Measurements from ENCODE around the gene DLGAP1. TPM values are rescaled to one million over a fixed set of nuclear protein-coding genes. Genes with fewer than 3 reads are reported as not detected.
A peak's percentile ranks its signal among the peaks of the same experiment; 100 is the strongest.

Gene DLGAP1
- total and polyA plus RNA-seq, 2 of the 13 experiments (the other 11 are each of a cell fraction or from before 2014, with no cell fraction given) = 0.01 TPM; not detected in 1

- peak; percentile 18; the same call in 1 of the 2 replicates for TF ChIP-seq ZNF362 (CRISPR knock-in tag; IDR thresholded peaks at IDR 0.05; ENCODE audit: borderline replicate concordance)
- TF ChIP-seq ZBTB34 (CRISPR knock-in tag; IDR thresholded peaks at IDR 0.05) = no peak
- peak; percentile 81 for TF ChIP-seq MED8 (CRISPR knock-in tag; IDR thresholded peaks at IDR 0.05; ENCODE audit: insufficient replicate concordance)
- no peak for TF ChIP-seq ZNF367 (CRISPR knock-in tag; IDR thresholded peaks at IDR 0.05; ENCODE audit: borderline replicate concordance)
- peak; percentile 60; the same call in 1 of the 2 replicates for TF ChIP-seq NFIC (IDR thresholded peaks at IDR 0.05; ENCODE audit: low read length)
- TF ChIP-seq ZFX (CRISPR knock-in tag; IDR thresholded peaks at IDR 0.05; ENCODE audit: low read depth) = no peak
- peak; percentile 78; the same call in 1 of the 2 replicates for TF ChIP-seq HMG20A (CRISPR knock-in tag; IDR thresholded peaks at IDR 0.05; ENCODE audit: borderline replicate concordance)
- TF ChIP-seq SMAD3 (CRISPR knock-in tag; IDR thresholded peaks at IDR 0.05) = 0 out of 2 replicates have a peak, but pooled peaks have one; percentile 23
- TF ChIP-seq SRF (IDR thresholded peaks at IDR 0.05; ENCODE audit: low read depth, low read length) = no peak
- 0 out of 2 replicates have a peak, but pooled peaks have one; percentile 20 for TF ChIP-seq ZNF12 (CRISPR knock-in tag; IDR thresholded peaks at IDR 0.05)
- TF ChIP-seq ATF7 (IDR thresholded peaks at IDR 0.05) = no peak
- TF ChIP-seq ATF7 (CRISPR knock-in tag; IDR thresholded peaks at IDR 0.05) = no peak
- TF ChIP-seq ELK4 (CRISPR knock-in tag; IDR thresholded peaks at IDR 0.05; ENCODE audit: borderline replicate concordance) = no peak
- TF ChIP-seq ZNF280B (CRISPR knock-in tag; IDR thresholded peaks at IDR 0.05; ENCODE audit: borderline replicate concordance) = no peak
- TF ChIP-seq MLX (CRISPR knock-in tag; IDR thresholded peaks at IDR 0.05) = 0 out of 2 replicates have a peak, but pooled peaks have one; percentile 49
- no peak for TF ChIP-seq ZKSCAN8 (CRISPR knock-in tag; IDR thresholded peaks at IDR 0.05; ENCODE audit: borderline replicate concordance)
- peak; percentile 43; the same call in 1 of the 2 replicates for TF ChIP-seq TBX2 (CRISPR knock-in tag; IDR thresholded peaks at IDR 0.05; ENCODE audit: borderline replicate concordance)
- TF ChIP-seq FOXO4 (CRISPR knock-in tag; conservative IDR thresholded peaks at IDR 0.05) = no peak
- TF ChIP-seq PBX2 (CRISPR knock-in tag; IDR thresholded peaks at IDR 0.05) = no peak
Measured at GRCh38 chr18:3604498-3605408, 850.4 kb downstream of the DLGAP1 start (continued).

All from HepG2 (cell line).